ENCODE results near the gene ZNF777.

- TF ChIP-seq EZH2 (IDR thresholded peaks at IDR 0.05; ENCODE audit: borderline replicate concordance, low read length): no peak
- TF ChIP-seq CTCF (conservative IDR thresholded peaks at IDR 0.05 in 1 of 2, IDR thresholded peaks at IDR 0.05 in 1 of 2; ENCODE audit: extremely low read depth in 1 of 2, insufficient read depth in 1 of 2, low read depth in 1 of 2, low read length in 2 of 2): no peak
Observed at GRCh38 chr7:149496642-149497391, 36.0 kb upstream of the ZNF777 start.
